ENCODE data around the gene ILK. TPM values are rescaled to one million over a fixed set of nuclear protein-coding genes. Genes with fewer than 3 reads are reported as not detected.

ILK gene
- total and polyA plus RNA-seq, 8 donors = 146 to 165 (median 154) TPM

DNA sequence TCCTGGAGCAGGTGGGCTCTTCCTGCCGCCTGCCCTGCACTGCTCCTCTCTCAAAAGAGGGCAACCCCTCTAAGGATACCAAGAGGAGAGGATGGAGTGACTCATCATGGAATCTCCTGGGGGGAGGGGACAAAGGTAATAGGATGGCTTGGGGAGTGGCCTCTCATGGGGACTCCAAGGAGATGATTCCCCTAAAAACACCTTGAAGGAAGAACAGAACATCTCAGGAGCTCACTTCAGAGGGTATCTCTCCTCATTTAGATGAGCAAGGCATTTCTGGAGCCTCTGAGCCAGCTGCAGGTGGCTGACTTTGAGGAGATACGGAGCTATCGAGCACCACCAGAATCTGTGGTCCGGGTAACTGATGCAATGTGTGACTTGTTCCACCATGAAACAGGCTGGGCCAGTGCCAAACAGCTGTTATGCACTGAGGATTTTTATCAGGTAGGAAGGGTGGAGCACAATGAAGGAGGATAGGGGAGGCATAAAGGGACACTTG is 40.4 kb upstream of the ILK start:
- ATAC-seq = no peak
- Histone ChIP-seq H3K27ac (no peak overlapping the region), H3K36me3 (peaks cover 0 to 5% of the 10 kb centered on the region in 2 donors), H3K4me1 (no peaks in the 10 kb centered on the region), H3K4me3 (no peak overlapping the region), H3K27me3 (no peaks in the 10 kb centered on the region), H3K9me3 (no peaks in the 10 kb centered on the region)
- TF ChIP-seq, protein P1, sequence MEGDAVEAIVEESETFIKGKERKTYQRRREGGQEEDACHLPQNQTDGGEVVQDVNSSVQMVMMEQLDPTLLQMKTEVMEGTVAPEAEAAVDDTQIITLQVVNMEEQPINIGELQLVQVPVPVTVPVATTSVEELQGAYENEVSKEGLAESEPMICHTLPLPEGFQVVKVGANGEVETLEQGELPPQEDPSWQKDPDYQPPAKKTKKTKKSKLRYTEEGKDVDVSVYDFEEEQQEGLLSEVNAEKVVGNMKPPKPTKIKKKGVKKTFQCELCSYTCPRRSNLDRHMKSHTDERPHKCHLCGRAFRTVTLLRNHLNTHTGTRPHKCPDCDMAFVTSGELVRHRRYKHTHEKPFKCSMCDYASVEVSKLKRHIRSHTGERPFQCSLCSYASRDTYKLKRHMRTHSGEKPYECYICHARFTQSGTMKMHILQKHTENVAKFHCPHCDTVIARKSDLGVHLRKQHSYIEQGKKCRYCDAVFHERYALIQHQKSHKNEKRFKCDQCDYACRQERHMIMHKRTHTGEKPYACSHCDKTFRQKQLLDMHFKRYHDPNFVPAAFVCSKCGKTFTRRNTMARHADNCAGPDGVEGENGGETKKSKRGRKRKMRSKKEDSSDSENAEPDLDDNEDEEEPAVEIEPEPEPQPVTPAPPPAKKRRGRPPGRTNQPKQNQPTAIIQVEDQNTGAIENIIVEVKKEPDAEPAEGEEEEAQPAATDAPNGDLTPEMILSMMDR (IDR thresholded peaks at IDR 0.05) = no peak
- intact Hi-C loops (cut with DNase I) = no loop called here
- DNase-seq = no peak

DNA sequence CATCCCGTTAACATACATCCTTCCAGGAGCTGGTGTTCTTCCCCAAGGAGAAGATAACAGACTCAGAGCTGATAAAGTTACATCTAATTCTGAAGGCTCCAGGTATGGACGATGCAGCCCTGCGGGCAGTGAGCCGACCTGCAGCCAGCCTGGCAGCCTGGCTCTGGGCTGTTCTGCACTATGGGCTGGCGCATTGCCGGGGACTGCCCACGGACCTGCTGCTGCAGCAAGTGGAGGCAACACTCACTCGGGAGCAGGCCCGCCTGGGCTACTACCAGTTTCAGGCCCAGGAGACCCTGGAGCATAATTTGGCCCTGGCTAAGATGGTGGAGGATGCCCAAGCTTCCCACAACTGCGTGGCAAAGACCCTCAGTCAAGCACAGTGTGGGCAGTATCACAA is 39.9 kb upstream of the ILK start:
- intact Hi-C loops (cut with DNase I) = no loop called here
- TF ChIP-seq, protein P1 (IDR thresholded peaks at IDR 0.05) = no peak
- Histone ChIP-seq H3K27ac (no peak overlapping the region), H3K27me3 (no peaks in the 10 kb centered on the region), H3K4me1 (no peaks in the 10 kb centered on the region), H3K4me3 (no peak overlapping the region), H3K9me3 (no peaks in the 10 kb centered on the region), H3K36me3 (peaks cover 0 to 5% of the 10 kb centered on the region in 2 donors)
- ATAC-seq = no peak
- DNase-seq = no peak

DNA sequence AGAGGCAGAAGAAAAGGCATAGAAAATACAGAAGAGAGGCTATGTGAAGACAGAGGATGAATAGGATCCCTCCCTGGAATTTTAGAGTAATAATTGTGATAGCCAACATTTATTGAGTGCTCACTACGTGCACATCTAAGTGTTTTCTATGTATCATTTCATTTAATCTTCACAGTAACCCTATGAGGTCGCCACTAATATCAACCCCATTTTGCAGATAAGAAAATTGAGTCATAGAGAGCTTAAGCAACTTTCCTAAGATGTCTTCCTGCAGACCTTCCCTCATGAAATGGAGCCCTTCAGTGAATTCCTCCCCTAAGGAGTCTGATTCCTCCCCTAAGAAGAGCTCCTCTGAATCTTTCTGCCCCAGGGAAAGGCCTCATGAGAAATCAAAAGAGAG is 38.2 kb upstream of the ILK start:
- no peak for ATAC-seq
- DNase-seq = no peak
- intact Hi-C loops (cut with DNase I) = no loop called here
- no peak overlapping the region for H3K4me3 ChIP-seq
- no peaks in the 10 kb centered on the region for H3K9me3 ChIP-seq
- H3K27me3 ChIP-seq = no peaks in the 10 kb centered on the region
- peaks cover 0 to 5% of the 10 kb centered on the region in 2 donors for H3K36me3 ChIP-seq
- H3K4me1 ChIP-seq = no peaks in the 10 kb centered on the region
- TF ChIP-seq, protein P1 (IDR thresholded peaks at IDR 0.05) = no peak
- no peak overlapping the region for H3K27ac ChIP-seq

DNA sequence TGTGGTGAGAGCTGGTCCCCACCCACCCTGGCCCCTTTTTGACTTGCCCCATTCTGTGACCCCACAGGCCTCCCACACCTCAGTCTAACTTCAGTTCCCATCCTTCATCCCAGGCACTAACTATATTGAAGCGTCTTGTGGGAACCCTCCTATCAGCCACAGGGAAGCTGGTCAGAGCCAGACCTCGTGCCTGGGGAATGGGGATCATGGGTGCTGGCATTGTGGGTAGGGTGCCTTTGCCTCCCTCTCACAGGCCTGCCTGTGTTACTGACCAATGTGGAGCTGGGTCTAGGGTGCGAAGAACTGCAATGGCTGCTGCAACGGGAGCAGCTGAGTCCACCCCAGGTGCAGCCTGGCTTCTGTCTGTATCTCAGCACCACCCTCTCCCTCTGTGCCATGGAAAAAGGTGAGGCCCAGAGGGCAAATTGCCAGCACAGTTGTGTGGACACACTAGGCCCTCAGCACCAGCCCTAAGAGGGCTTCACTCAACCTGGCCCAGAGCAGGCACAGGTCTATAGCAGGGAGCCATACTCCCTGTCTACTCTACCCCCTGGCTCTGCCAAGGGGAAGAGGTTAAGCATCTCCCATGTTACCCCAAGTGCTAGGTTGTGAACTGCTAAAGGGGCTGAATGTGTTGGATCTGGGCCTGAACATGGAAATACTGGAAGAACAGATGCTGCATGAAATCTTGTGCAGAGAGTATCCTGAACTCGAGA is 37.4 kb upstream of the ILK start:
- H3K27me3 ChIP-seq = peaks cover 0 to 6% of the 10 kb centered on the region in 2 donors
- H3K9me3 ChIP-seq = no peaks in the 10 kb centered on the region
- ATAC-seq (no peak), DNase-seq (no peak)
- H3K36me3 ChIP-seq = peaks cover 0 to 5% of the 10 kb centered on the region in 2 donors
- no peak overlapping the region for H3K27ac ChIP-seq
- no peaks in the 10 kb centered on the region for H3K4me1 ChIP-seq
- H3K4me3 ChIP-seq = no peak overlapping the region
- intact Hi-C loops (cut with DNase I) = no loop called here
- TF ChIP-seq, protein P1 (IDR thresholded peaks at IDR 0.05) = no peak

DNA sequence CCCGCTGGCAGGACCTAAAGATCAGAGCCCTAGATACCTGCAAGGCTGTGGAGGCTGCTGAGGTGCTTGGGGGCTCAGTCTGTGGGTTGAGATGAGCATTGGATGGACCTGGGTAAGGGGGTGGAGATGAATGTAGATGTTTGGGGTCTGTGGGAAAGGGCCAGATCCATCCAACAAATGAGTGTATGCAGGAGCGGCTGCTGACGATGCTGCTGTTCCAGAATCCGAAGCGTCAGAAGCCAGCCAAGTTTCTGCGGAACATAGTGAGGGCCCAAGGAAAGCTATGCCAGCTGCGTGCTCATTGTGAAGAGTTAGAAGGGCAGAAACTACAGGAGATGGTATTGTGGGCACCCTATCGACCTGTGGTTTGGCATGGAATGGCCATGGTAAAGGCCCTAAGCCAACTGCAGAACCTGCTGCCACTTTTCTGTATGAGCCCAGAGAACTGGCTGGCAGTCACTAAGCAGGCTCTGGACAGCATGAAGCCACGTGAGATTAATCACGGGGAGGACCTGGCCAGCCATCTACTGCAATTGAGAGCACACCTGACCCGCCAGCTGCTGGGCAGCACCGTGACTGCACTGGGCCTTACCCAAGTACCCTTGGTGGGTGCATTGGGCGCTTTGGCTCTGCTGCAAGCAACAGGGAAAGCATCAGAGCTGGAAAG is 36.7 kb upstream of the ILK start:
- ATAC-seq (no peak), DNase-seq (no peak)
- Histone ChIP-seq H3K27ac (no peak overlapping the region), H3K36me3 (peaks cover 0 to 5% of the 10 kb centered on the region in 2 donors), H3K4me1 (no peaks in the 10 kb centered on the region), H3K9me3 (no peaks in the 10 kb centered on the region), H3K4me3 (no peak overlapping the region), H3K27me3 (peaks cover 0 to 11% of the 10 kb centered on the region in 2 donors)
- intact Hi-C loops (cut with DNase I) = no loop called here
- TF ChIP-seq, protein P1 (IDR thresholded peaks at IDR 0.05) = no peak

Measured in left lung (tissue), 10 donors.